RKO (cell line): ENCODE measurements around the gene MSH5.

Experiments used
- DNase-seq: peaks from one replicate; pipeline ENCODE4 v3.0.0-alpha.2; 2016; ENCODE audit warnings: low spot score

The MSH5 gene

GRCh38 chr6:31760790-31761189, 21.0 kb downstream of the MSH5 start:
- DNase-seq = no peak

GRCh38 chr6:31761343-31761742, 21.5 kb downstream of the MSH5 start:
- DNase-seq = no peak

GRCh38 chr6:31762356-31762755, 22.6 kb downstream of the MSH5 start, which contains the start of gene SAPCD1:
Gene SAPCD1, plus strand, starts transcription at chr6:31762656. Its CDS starts 399 bp downstream, at chr6:31763055.
- no peak for DNase-seq

- DNase-seq = no peak
Observed at GRCh38 chr6:31762878-31763618, 23.2 kb downstream of the MSH5 start.

GRCh38 chr6:31763619-31763940, 23.8 kb downstream of the MSH5 start:
- peak; percentile 35 for DNase-seq

GRCh38 chr6:31764198-31764597, 24.4 kb downstream of the MSH5 start:
- no peak for DNase-seq

GRCh38 chr6:31765559-31765909, 25.7 kb downstream of the MSH5 start:
- no peak for DNase-seq

- DNase-seq = no peak
Observed at GRCh38 chr6:31765910-31766794, 26.3 kb downstream of the MSH5 start.

GRCh38 chr6:31767096-31767645, 27.4 kb downstream of the MSH5 start:
- no peak for DNase-seq

- DNase-seq = no peak
Observed at GRCh38 chr6:31768363-31769257, 28.8 kb downstream of the MSH5 start.

GRCh38 chr6:31769684-31770371, 30.0 kb downstream of the MSH5 start:
- peak; percentile 66 for DNase-seq

- DNase-seq = no peak
Observed at GRCh38 chr6:31770860-31771259, 31.1 kb downstream of the MSH5 start.

GRCh38 chr6:31771992-31772358, 32.2 kb downstream of the MSH5 start:
- peak; percentile 46 for DNase-seq

GRCh38 chr6:31775184-31775583, 35.4 kb downstream of the MSH5 start:
- DNase-seq = no peak

GRCh38 chr6:31775633-31776484, 36.1 kb downstream of the MSH5 start:
- no peak for DNase-seq

GRCh38 chr6:31776485-31776988, 36.7 kb downstream of the MSH5 start:
- no peak for DNase-seq

GRCh38 chr6:31776989-31777666, 37.3 kb downstream of the MSH5 start, which contains the start of gene VWA7:
Gene VWA7, minus strand, starts transcription at chr6:31777328. Its CDS starts 549 bp downstream, at chr6:31776779.
- DNase-seq = peak; percentile 67

- no peak for DNase-seq
Observed at GRCh38 chr6:31777667-31778050, 37.9 kb downstream of the MSH5 start.

GRCh38 chr6:31778193-31778592, 38.4 kb downstream of the MSH5 start:
- no peak for DNase-seq
